HG03103 (cell line): ENCODE results near the gene ATRX.
"Not testable (repeated sequence)": the region's sequence is repeated elsewhere in the genome, so short reads cannot be mapped to it uniquely, and the experiment has no call there.

ENCODE experiments used
- ATAC-seq: cut with Tn5 transposase; IDR thresholded peaks from one replicate; pipeline ENCODE4 v1.9.1; 2021; ENCODE audit warnings: low read depth; ENCODE audit not compliant: unreplicated experiment

Gene ATRX

DNA sequence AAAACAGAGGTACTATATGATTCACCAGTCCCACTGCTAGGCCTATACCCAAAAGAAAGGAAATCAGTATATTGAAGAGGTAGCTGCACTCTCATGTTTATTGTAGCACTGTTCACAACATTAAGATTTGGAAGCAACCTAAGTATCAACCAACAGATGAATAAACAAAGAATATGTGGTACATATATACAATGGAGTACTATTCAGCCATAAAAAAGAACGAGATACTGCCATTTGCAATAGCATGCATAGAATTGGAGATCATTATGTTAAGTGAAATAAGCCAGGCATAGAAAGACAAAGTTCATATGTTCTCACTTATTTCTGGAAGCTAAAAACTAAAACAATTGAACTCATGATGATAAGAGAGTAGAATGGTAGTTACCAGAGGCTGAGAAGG, 266.3 kb downstream of the ATRX start:
- no peak for ATAC-seq

DNA sequence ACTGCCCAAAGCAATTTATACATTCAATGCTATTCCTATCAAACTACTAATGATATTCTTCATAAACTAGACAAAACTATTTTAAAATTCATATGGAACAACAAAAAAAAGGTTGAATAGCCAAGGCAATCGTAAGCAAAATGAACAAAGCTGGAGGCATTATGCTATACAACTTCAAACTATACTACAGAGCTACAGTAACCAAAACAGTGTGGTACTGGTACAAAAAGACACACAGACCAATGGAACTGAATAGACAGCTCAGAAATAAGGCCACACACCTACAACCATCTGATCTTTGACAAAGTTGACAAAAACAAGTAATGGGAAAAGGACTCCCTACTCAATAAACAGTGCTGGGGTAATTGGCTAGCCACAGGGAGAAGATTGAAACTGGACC, 271.8 kb downstream of the ATRX start:
- ATAC-seq = no peak

- ATAC-seq = no peak
These were observed 276.0 kb downstream of the ATRX start for GRCh38 chrX:77510007-77510406.

GRCh38 chrX:77505227-77505626, 280.8 kb downstream of the ATRX start:
- ATAC-seq = no peak

GRCh38 chrX:77502951-77503525, 283.0 kb downstream of the ATRX start:
- ATAC-seq = no peak

- not testable (repeated sequence) for ATAC-seq
These were observed 285.9 kb downstream of the ATRX start for GRCh38 chrX:77500164-77500563.

- ATAC-seq = no peak
These were observed 292.1 kb downstream of the ATRX start for GRCh38 chrX:77493677-77494553.

- no peak for ATAC-seq
These were observed 302.0 kb downstream of the ATRX start for GRCh38 chrX:77484045-77484444.

DNA sequence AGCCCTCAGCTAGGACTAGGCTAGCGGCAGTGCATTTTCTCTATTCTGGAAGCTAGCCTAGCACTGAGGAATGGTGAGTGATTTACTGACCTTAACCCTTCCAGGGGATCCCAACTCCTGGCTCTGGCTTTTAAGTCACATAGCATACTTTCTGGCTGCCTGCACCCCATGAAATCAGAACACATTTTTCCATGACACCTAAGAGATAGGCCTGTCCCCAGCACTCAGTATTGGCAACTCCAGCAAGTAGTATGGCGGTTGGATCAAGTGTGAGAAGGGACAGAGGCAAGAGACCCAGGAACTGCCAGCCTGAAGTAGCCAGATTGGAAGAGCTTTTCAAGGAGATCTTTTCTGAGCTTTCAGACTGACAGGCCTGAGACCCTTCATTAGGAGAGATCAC, 330.6 kb downstream of the ATRX start:
- ATAC-seq = no peak
